GM19238 (cell line): ENCODE results near the gene STK24.

Experiments used
- DNase-seq: peaks from one replicate; pipeline ENCODE4 v3.0.0; 2011; ENCODE audit warnings: low spot score; ENCODE audit not compliant: insufficient read length

Gene STK24

GRCh38 chr13:98492335-98493041, 84.4 kb downstream of the STK24 start:
- DNase-seq: no peak

- no peak for DNase-seq
Observed at GRCh38 chr13:98490866-98491265, 86.0 kb downstream of the STK24 start.

GRCh38 chr13:98490195-98490836, 86.6 kb downstream of the STK24 start:
- DNase-seq: no peak

- DNase-seq: no peak
Observed at GRCh38 chr13:98489446-98490194, 87.3 kb downstream of the STK24 start.

- no peak for DNase-seq
Observed at GRCh38 chr13:98488736-98489135, 88.2 kb downstream of the STK24 start.

GRCh38 chr13:98487522-98487921, 89.4 kb downstream of the STK24 start:
- DNase-seq: no peak

- no peak for DNase-seq
Observed at GRCh38 chr13:98487016-98487415, 89.9 kb downstream of the STK24 start.

GRCh38 chr13:98486412-98486811, 90.5 kb downstream of the STK24 start:
- no peak for DNase-seq

GRCh38 chr13:98485561-98485960, 91.3 kb downstream of the STK24 start:
- DNase-seq: no peak

- no peak for DNase-seq
Observed at GRCh38 chr13:98484289-98485219, 92.4 kb downstream of the STK24 start.

- no peak for DNase-seq
Observed at GRCh38 chr13:98483601-98484288, 93.2 kb downstream of the STK24 start.

- no peak for DNase-seq
Observed at GRCh38 chr13:98482476-98483444, 94.1 kb downstream of the STK24 start.

GRCh38 chr13:98480915-98481877, 95.7 kb downstream of the STK24 start:
- DNase-seq: no peak

- DNase-seq: no peak
Observed at GRCh38 chr13:98479496-98480003, 97.4 kb downstream of the STK24 start.

GRCh38 chr13:98478189-98479129, 98.4 kb downstream of the STK24 start:
- peak; percentile 48 for DNase-seq

GRCh38 chr13:98476538-98476966, 100.4 kb downstream of the STK24 start:
- peak; percentile 89 for DNase-seq

GRCh38 chr13:98476106-98476505, 100.8 kb downstream of the STK24 start:
- peak; percentile 53 for DNase-seq
